Activated CD8-positive, alpha-beta T cell treated with anti-CD3 and anti-CD28 coated beads for 36 hours (primary cell): ENCODE results near the gene DNAJC6. TPM values are rescaled to one million over a fixed set of nuclear protein-coding genes. Genes with fewer than 3 reads are reported as not detected.

ENCODE experiments used
- ATAC-seq: fragments of 200-7000 bp; cut with Tn5 transposase; one replicate; pipeline ENCODE4 v1.10.0; 2021; ENCODE audit warnings: mild to moderate bottlenecking, moderate library complexity
- CTCF ChIA-PET: fragments of 350-600 bp; sonication (Branson Sonifier 250); formaldehyde crosslinking; loops from one replicate; lab custom pipeline; 2021; ENCODE audit warnings: antibody characterized with exemption; lab: Charles Lee
- POLR2A ChIA-PET: fragments of 350-600 bp; sonication (Branson Sonifier 250); formaldehyde crosslinking; loops from one replicate; lab custom pipeline; 2021; ENCODE audit warnings: antibody characterized with exemption; lab: Charles Lee
- DNase-seq: peaks from one replicate; pipeline ENCODE4 v3.0.0-alpha.2; 2020
- H3K27ac Mint-ChIP-seq: one replicate; pipeline ENCODE4 v1.8.0; 2021; ENCODE audit warnings: mild to moderate bottlenecking, mixed read lengths
- H3K27me3 Mint-ChIP-seq: one replicate; pipeline ENCODE4 v1.8.0; 2021; ENCODE audit warnings: mixed read lengths
- H3K36me3 Mint-ChIP-seq: one replicate; pipeline ENCODE4 v1.8.0; 2021; ENCODE audit warnings: low read depth, mixed read lengths
- H3K4me1 Mint-ChIP-seq: one replicate; pipeline ENCODE4 v1.8.0; 2021; ENCODE audit warnings: low read depth, mixed read lengths
- H3K4me3 Mint-ChIP-seq: one replicate; pipeline ENCODE4 v1.8.0; 2021; ENCODE audit warnings: mild to moderate bottlenecking, moderate library complexity, mixed read lengths
- H3K9me3 Mint-ChIP-seq: one replicate; pipeline ENCODE4 v1.8.0; 2021; ENCODE audit warnings: mixed read lengths
- CTCF ChIP-seq: fragments of 200-600 bp; IDR thresholded peaks from one replicate; pipeline ENCODE4 v1.8.0; 2022; ENCODE audit warnings: antibody characterized with exemption, mild to moderate bottlenecking
- intact Hi-C: fragments of 100-400 bp; cut with micrococcal nuclease; formaldehyde crosslinking; loops from one replicate; pipeline ENCODE4 v1.10.0; 2022
- total RNA-seq, 2 experiments: library from RNA; stranded (reverse); gene quantifications; one replicate each; pipeline ENCODE4 v1.2.3, GENCODE V29; 2021

The DNAJC6 gene
- total RNA-seq, 2 experiments from 2014 or later, result 2.1 to 2.2 TPM

GRCh38 chr1:65425006-65425405, 115.7 kb downstream of the DNAJC6 start:
- intact Hi-C loops, result no loop called here
- no peaks in the 10 kb centered on the region for H3K4me1 Mint-ChIP-seq
- H3K4me3 Mint-ChIP-seq, result no peak overlapping the region
- no peak for DNase-seq
- no peaks in the 10 kb centered on the region for H3K9me3 Mint-ChIP-seq
- no peak overlapping the region for H3K27ac Mint-ChIP-seq
- ChIA-PET POLR2A (no interaction called here), CTCF (no interaction called here)
- ATAC-seq, result no peak
- peaks cover 22% of the 10 kb centered on the region for H3K36me3 Mint-ChIP-seq
- H3K27me3 Mint-ChIP-seq, result no peaks in the 10 kb centered on the region
- TF ChIP-seq CTCF, result no peak

GRCh38 chr1:65425697-65426096, 116.4 kb downstream of the DNAJC6 start:
- intact Hi-C loops, result no loop called here
- H3K36me3 Mint-ChIP-seq, result peaks cover 23% of the 10 kb centered on the region
- POLR2A ChIA-PET, result no interaction called here
- no peak overlapping the region for H3K4me3 Mint-ChIP-seq
- CTCF ChIA-PET, result interaction anchor here (1.5 kb wide), 1 partner anchor 355 kb away, joined by 4 read pairs; no protein-coding TSS in a partner anchor
- no peaks in the 10 kb centered on the region for H3K27me3 Mint-ChIP-seq
- no peaks in the 10 kb centered on the region for H3K9me3 Mint-ChIP-seq
- DNase-seq, result no peak
- no peak overlapping the region for H3K27ac Mint-ChIP-seq
- ATAC-seq, result no peak
- TF ChIP-seq CTCF, result no peak
- peaks cover under 1% of the 10 kb centered on the region for H3K4me1 Mint-ChIP-seq

GRCh38 chr1:65429078-65429477, 119.7 kb downstream of the DNAJC6 start:
- H3K36me3 Mint-ChIP-seq, result peaks cover 23% of the 10 kb centered on the region
- no peak for ATAC-seq
- POLR2A ChIA-PET, result no interaction called here

GRCh38 chr1:65429806-65430205, 120.5 kb downstream of the DNAJC6 start:
- POLR2A ChIA-PET, result no interaction called here
- intact Hi-C loops, result loop anchor here (5.0 kb wide), 1 partner anchor 257 kb away; no protein-coding TSS in a partner anchor
- no peak for TF ChIP-seq CTCF
- H3K27ac Mint-ChIP-seq, result no peak overlapping the region
- peaks cover 4% of the 10 kb centered on the region for H3K4me1 Mint-ChIP-seq
- CTCF ChIA-PET, result interaction anchor here (1.2 to 2.6 kb wide), 9 partner anchors 8 to 275 kb away, joined by 3 to 18 read pairs (median 8); partner anchors contain the start of genes LEPR and LEPROT
- H3K27me3 Mint-ChIP-seq, result no peaks in the 10 kb centered on the region
- peaks cover 20% of the 10 kb centered on the region for H3K36me3 Mint-ChIP-seq
- DNase-seq, result no peak
- H3K9me3 Mint-ChIP-seq, result no peaks in the 10 kb centered on the region
- ATAC-seq, result no peak
- H3K4me3 Mint-ChIP-seq, result no peak overlapping the region

More at GRCh38 chr1:65429078-65429477, 119.7 kb downstream of the DNAJC6 start:
- no peak overlapping the region for H3K4me3 Mint-ChIP-seq
- no peaks in the 10 kb centered on the region for H3K27me3 Mint-ChIP-seq
- H3K9me3 Mint-ChIP-seq, result no peaks in the 10 kb centered on the region
- CTCF ChIA-PET, result interaction anchor here (0.7 to 1.4 kb wide), 3 partner anchors 12 to 219 kb away, joined by 3 to 6 read pairs (median 3); no protein-coding TSS in a partner anchor
- intact Hi-C loops, result no loop called here
- H3K27ac Mint-ChIP-seq, result no peak overlapping the region
- DNase-seq, result no peak
- TF ChIP-seq CTCF, result no peak
- H3K4me1 Mint-ChIP-seq, result peaks cover 4% of the 10 kb centered on the region

GRCh38 chr1:65431111-65431705, 121.9 kb downstream of the DNAJC6 start:
- Mint-ChIP-seq H3K27ac (no peak overlapping the region), H3K9me3 (no peaks in the 10 kb centered on the region), H3K27me3 (no peaks in the 10 kb centered on the region), H3K4me1 (peaks cover 4% of the 10 kb centered on the region), H3K4me3 (no peak overlapping the region), H3K36me3 (peaks cover 10% of the 10 kb centered on the region)
- DNase-seq, result no peak
- peak; percentile 34 for ATAC-seq
- TF ChIP-seq CTCF, result peak; percentile 63
- intact Hi-C loops, result loop anchor here (5.0 kb wide), 1 partner anchor 256 kb away; no protein-coding TSS in a partner anchor
- POLR2A ChIA-PET, result no interaction called here
- CTCF ChIA-PET, result interaction anchor here (0.7 to 2.6 kb wide), 18 partner anchors 10 to 273 kb away, joined by 3 to 18 read pairs (median 5); partner anchors contain the start of genes LEPR and LEPROT
